ENCODE data around the gene CDK10. TPM values are rescaled to one million over a fixed set of nuclear protein-coding genes. Genes with fewer than 3 reads are reported as not detected.

The CDK10 gene
- total RNA-seq, 4 donors from 2014 or later = 20.8 to 45.1 (median 25.7) TPM

DNA sequence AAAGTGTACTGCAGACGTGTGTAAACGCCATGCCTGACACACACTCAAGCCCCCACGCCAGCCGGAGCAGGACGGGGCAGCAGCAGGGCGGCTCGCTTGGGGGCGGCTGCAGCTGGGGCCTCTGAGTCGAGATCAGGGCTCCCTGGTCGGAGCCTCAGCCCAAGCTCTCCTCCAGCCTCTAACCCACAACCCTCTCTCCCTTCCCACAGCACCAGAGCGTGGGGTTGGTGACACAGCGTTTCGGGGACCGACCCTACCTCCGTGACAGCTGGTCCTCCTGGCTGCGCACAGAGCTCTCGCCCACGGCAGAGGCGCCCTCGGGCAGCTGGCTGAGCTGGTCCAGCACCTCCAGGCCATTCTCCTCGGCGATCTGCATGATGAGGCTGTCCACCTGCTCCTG lies 40.2 kb upstream of the CDK10 start:
- Histone ChIP-seq H3K27ac (replicated peaks in 1 of 4) (no peak overlapping the region), H3K27me3 (no peaks in the 10 kb centered on the region), H3K36me3 (peaks cover 31 to 69% (median 60%) of the 10 kb centered on the region in 4 donors), H3K9me3 (no peaks in the 10 kb centered on the region), H3K4me3 (no peak overlapping the region), H3K4me1 (peaks cover 3 to 6% (median 5%) of the 10 kb centered on the region in 4 donors)
- no peak for DNase-seq (ENCODE audit: extremely low spot score)
- intact Hi-C loops (cut with DNase I) = no loop called here
- 93% methylated on average over 20 of the region's 22 CpGs for WGBS
- no peak for TF ChIP-seq EP300 (IDR thresholded peaks at IDR 0.05)
- TF ChIP-seq POLR2A (IDR thresholded peaks at IDR 0.05; ENCODE audit: low read depth) = no peak
- TF ChIP-seq POLR2AphosphoS5 (IDR thresholded peaks at IDR 0.05) = no peak
- TF ChIP-seq, protein P1, sequence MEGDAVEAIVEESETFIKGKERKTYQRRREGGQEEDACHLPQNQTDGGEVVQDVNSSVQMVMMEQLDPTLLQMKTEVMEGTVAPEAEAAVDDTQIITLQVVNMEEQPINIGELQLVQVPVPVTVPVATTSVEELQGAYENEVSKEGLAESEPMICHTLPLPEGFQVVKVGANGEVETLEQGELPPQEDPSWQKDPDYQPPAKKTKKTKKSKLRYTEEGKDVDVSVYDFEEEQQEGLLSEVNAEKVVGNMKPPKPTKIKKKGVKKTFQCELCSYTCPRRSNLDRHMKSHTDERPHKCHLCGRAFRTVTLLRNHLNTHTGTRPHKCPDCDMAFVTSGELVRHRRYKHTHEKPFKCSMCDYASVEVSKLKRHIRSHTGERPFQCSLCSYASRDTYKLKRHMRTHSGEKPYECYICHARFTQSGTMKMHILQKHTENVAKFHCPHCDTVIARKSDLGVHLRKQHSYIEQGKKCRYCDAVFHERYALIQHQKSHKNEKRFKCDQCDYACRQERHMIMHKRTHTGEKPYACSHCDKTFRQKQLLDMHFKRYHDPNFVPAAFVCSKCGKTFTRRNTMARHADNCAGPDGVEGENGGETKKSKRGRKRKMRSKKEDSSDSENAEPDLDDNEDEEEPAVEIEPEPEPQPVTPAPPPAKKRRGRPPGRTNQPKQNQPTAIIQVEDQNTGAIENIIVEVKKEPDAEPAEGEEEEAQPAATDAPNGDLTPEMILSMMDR (IDR thresholded peaks at IDR 0.05) = no peak

DNA sequence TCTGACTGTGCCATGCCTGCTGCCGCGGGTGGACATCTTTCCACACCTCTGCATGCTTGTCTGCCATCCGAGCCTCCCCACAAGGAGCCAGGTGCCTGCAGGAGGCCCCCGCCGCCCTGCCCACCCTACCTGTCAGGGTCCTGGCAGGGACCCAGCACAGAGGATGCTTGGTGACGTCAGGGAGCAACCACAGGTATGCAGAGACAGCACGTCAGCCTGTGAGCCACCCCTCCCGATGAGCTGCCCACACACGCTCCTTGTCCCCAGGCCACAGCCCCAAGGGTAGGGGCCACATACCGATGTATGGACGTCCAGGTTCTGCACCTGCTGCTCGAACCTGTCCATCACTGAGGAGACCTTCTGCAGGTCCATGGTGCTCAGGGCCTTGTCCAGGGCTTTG lies 39.6 kb upstream of the CDK10 start:
- Histone ChIP-seq H3K4me1 (peaks cover 0 to under 1% (median 0%) of the 10 kb centered on the region in 4 donors), H3K36me3 (peaks cover 31 to 75% (median 66%) of the 10 kb centered on the region in 4 donors), H3K27me3 (no peaks in the 10 kb centered on the region), H3K27ac (replicated peaks in 1 of 4) (no peak overlapping the region), H3K4me3 (no peak overlapping the region), H3K9me3 (no peaks in the 10 kb centered on the region)
- intact Hi-C loops (cut with DNase I) = no loop called here
- 88% methylated on average over 10 of the region's 12 CpGs for WGBS
- TF ChIP-seq EP300 (IDR thresholded peaks at IDR 0.05) (no peak), POLR2AphosphoS5 (IDR thresholded peaks at IDR 0.05) (no peak), POLR2A (IDR thresholded peaks at IDR 0.05; ENCODE audit: low read depth) (no peak)
- TF ChIP-seq, protein P1 (IDR thresholded peaks at IDR 0.05) = no peak
- no peak for DNase-seq (ENCODE audit: extremely low spot score)

DNA sequence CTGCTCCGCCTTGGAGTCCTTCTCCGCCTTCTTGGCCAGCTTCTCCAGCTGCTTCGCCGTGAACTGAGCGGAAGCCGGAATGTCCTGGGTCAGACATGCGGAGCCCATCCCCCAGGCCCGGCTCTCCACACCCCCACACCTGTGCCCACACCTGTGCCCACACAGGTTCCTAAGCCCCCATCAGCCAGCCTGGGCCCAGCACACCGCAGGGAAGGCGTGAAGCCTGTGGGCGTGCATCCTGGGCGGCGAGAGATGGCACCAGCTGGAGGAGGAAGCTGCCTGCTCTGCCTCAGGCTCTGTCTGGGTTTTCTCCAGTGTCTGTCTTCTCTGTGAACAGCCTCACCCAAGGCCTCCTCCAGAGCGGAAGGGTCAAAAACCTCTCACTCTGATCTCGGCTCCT lies 34.9 kb upstream of the CDK10 start:
- Histone ChIP-seq H3K36me3 (peaks cover 13 to 66% (median 61%) of the 10 kb centered on the region in 4 donors), H3K27ac (replicated peaks in 1 of 4) (no peak overlapping the region), H3K4me3 (no peak overlapping the region), H3K4me1 (peaks cover 5 to 18% (median 7%) of the 10 kb centered on the region in 4 donors), H3K9me3 (no peaks in the 10 kb centered on the region), H3K27me3 (no peaks in the 10 kb centered on the region)
- WGBS = 93% methylated on average over 12 of the region's 15 CpGs
- DNase-seq (ENCODE audit: extremely low spot score) = no peak
- intact Hi-C loops (cut with DNase I) = no loop called here
- TF ChIP-seq POLR2A (IDR thresholded peaks at IDR 0.05; ENCODE audit: low read depth) (no peak), POLR2AphosphoS5 (IDR thresholded peaks at IDR 0.05) (no peak), EP300 (IDR thresholded peaks at IDR 0.05) (no peak)
- TF ChIP-seq, protein P1 (IDR thresholded peaks at IDR 0.05) = no peak

DNA sequence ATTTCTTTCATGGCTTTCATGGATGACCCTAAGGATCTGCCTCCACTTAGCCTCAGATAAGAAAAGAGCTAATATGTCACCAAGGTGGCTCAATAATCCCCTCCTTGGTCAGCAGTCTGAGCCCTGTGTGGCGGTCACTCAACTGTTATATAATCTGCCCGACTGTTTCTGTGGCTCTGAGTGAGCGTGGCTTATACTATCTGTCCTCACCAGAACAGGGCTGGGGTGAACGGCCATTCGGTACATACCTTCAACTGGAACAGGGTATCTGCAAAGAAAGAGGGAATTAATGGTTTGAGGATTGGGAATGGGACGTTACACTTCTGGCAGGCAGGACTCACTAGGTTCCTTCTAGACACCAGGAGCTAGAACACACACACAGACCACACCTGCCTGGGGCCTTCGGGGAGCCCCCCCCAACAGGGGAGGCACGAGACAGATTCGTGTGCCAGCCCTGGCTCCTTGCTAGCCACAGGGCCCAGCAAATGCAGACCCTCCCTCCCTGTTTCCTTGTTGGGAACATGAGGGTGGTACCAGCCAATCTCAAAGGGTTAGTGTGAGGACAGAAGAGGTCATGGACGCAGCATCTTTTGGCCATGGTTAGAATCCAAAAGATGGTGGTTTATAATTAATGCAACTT lies 32.7 kb upstream of the CDK10 start:
- 86% methylated on average over 10 of the region's 10 CpGs for WGBS
- Histone ChIP-seq H3K27ac (replicated peaks in 1 of 4) (no peak overlapping the region), H3K36me3 (peaks cover 6 to 51% (median 47%) of the 10 kb centered on the region in 4 donors), H3K4me3 (no peak overlapping the region), H3K9me3 (no peaks in the 10 kb centered on the region), H3K27me3 (no peaks in the 10 kb centered on the region), H3K4me1 (peaks cover 14 to 33% (median 19%) of the 10 kb centered on the region in 4 donors)
- TF ChIP-seq EP300 (IDR thresholded peaks at IDR 0.05) = no peak
- TF ChIP-seq POLR2A (IDR thresholded peaks at IDR 0.05; ENCODE audit: low read depth) = no peak
- TF ChIP-seq POLR2AphosphoS5 (IDR thresholded peaks at IDR 0.05) = no peak
- TF ChIP-seq, protein P1 (IDR thresholded peaks at IDR 0.05) = no peak
- DNase-seq (ENCODE audit: extremely low spot score) = no peak
- intact Hi-C loops (cut with DNase I) = no loop called here

All from esophagus muscularis mucosa (tissue), 4 donors.